Liver (tissue), 9 donors: ENCODE results near the gene RPL26. TPM values are rescaled to one million over a fixed set of nuclear protein-coding genes. Genes with fewer than 3 reads are reported as not detected.
A peak's percentile ranks its signal among the peaks of the same experiment; 100 is the strongest.

ENCODE experiments used
- DNase-seq: peaks from one replicate; pipeline ENCODE4 v3.0.0-alpha.2; 2017; ENCODE audit warnings: low spot score
- H3K27ac ChIP-seq, 2 donors: one replicate each; pipeline ENCODE4 v1.7.0; 2013; ENCODE audit warnings: inconsistent platforms in 2 of 2, low read length in 2 of 2, control low read depth in 1 of 2, low read depth in 1 of 2, mild to moderate bottlenecking in 1 of 2
- H3K27me3 ChIP-seq, 4 donors: one replicate each; pipeline versions ENCODE4 v1.6.1 to v1.7.0; 2013; ENCODE audit warnings: low read length in 3 of 4, inconsistent platforms in 1 of 4, mild to moderate bottlenecking in 1 of 4, moderate library complexity in 1 of 4; ENCODE audit not compliant: control insufficient read depth in 4 of 4, insufficient read depth in 4 of 4
- H3K36me3 ChIP-seq, 4 donors: one replicate each; pipeline versions ENCODE4 v1.6.1 to v1.7.0; 2013; ENCODE audit warnings: low read length in 3 of 4, mild to moderate bottlenecking in 3 of 4, low read depth in 1 of 4, moderate library complexity in 1 of 4; ENCODE audit not compliant: control insufficient read depth in 4 of 4, insufficient read depth in 3 of 4
- H3K4me1 ChIP-seq, 4 donors: one replicate each; pipeline versions ENCODE4 v1.6.1 to v1.7.0; 2013; ENCODE audit warnings: low read length in 3 of 4, mild to moderate bottlenecking in 3 of 4, moderate library complexity in 1 of 4; ENCODE audit not compliant: control insufficient read depth in 4 of 4, insufficient read depth in 4 of 4
- H3K4me3 ChIP-seq, 3 donors: one replicate each; pipeline versions ENCODE4 v1.6.1 to v1.7.0; 2013; ENCODE audit warnings: low read length in 3 of 3, control low read depth in 1 of 3, low read depth in 1 of 3, mild to moderate bottlenecking in 1 of 3
- H3K9ac ChIP-seq, 2 donors: one replicate each; pipeline ENCODE4 v1.7.0; 2013; ENCODE audit warnings: low read length in 2 of 2, mild to moderate bottlenecking in 2 of 2, moderate library complexity in 2 of 2, control low read depth in 1 of 2, low read depth in 1 of 2
- H3K9me3 ChIP-seq, 4 donors: one replicate each; pipeline versions ENCODE4 v1.6.1 to v1.7.0; 2013; ENCODE audit warnings: low read length in 3 of 4; ENCODE audit not compliant: control insufficient read depth in 4 of 4
- ATF3 ChIP-seq: IDR thresholded peaks from 2 replicates; pipeline ENCODE4 v1.6.1; 2016; ENCODE audit warnings: antibody characterized with exemption
- CTCF ChIP-seq: fragments of 150-350 bp; IDR thresholded peaks from 2 replicates; pipeline ENCODE4 v1.5.1; 2017; ENCODE audit warnings: improper control_type of control experiment, low read depth, low read length; ENCODE audit not compliant: missing input control
- EGR1 ChIP-seq, 2 donors: IDR thresholded peaks; 2 replicates each; pipeline ENCODE4 v1.6.1; 2016 to 2018; ENCODE audit warnings: antibody characterized with exemption in 2 of 2, low read depth in 2 of 2
- FOXA1 ChIP-seq: IDR thresholded peaks from 2 replicates; pipeline ENCODE4 v1.6.1; 2016; ENCODE audit warnings: antibody characterized with exemption
- FOXA2 ChIP-seq: IDR thresholded peaks from 2 replicates; pipeline ENCODE4 v1.6.1; 2016; ENCODE audit warnings: antibody characterized with exemption
- HNF4A ChIP-seq, 2 donors: conservative IDR thresholded peaks; 2 replicates each; pipeline ENCODE4 v1.6.1; 2016; ENCODE audit warnings: antibody characterized with exemption in 2 of 2, mild to moderate bottlenecking in 2 of 2
- JUND ChIP-seq, 2 donors: IDR thresholded peaks; 2 replicates each; pipeline ENCODE4 v1.6.1; 2016; ENCODE audit warnings: antibody characterized with exemption in 2 of 2
- MAX ChIP-seq: IDR thresholded peaks from 2 replicates; pipeline ENCODE4 v1.6.1; 2016; ENCODE audit warnings: antibody characterized with exemption
- RAD21 ChIP-seq, 2 donors: IDR thresholded peaks; 2 replicates each; pipeline ENCODE4 v1.6.1; 2016; ENCODE audit warnings: antibody characterized with exemption in 2 of 2, mild to moderate bottlenecking in 2 of 2
- SP1 ChIP-seq: IDR thresholded peaks from 2 replicates; pipeline ENCODE4 v1.6.1; 2018; ENCODE audit warnings: antibody characterized with exemption, mild to moderate bottlenecking
- TAF1 ChIP-seq: conservative IDR thresholded peaks from 2 replicates; pipeline ENCODE4 v1.6.1; 2016; ENCODE audit warnings: antibody characterized with exemption, mild to moderate bottlenecking
- YY1 ChIP-seq: IDR thresholded peaks from 2 replicates; pipeline ENCODE4 v1.6.1; 2016; ENCODE audit warnings: antibody characterized with exemption, mild to moderate bottlenecking
- ZBTB33 ChIP-seq: IDR thresholded peaks from 2 replicates; pipeline ENCODE4 v1.6.1; 2016; ENCODE audit warnings: antibody characterized with exemption
- WGBS: extraction: QIAGEN DNeasy Blood & Tissue Kit; methylation state at CpG from one replicate; pipeline ENCODE4 v1.1.7; 2013; 5-methylcytosine and 5-hydroxymethylcytosine counted together
- polyA plus RNA-seq, 2 donors: library from polyadenylated mRNA; stranded (reverse) in 1 of 2; unstranded in 1 of 2; fragments of 200-250 nt in 1 of 2; fragments of >200 nt in 1 of 2; fragmentation: Nextera tagmentation in 1 of 2; extraction: Ambion mirVana in 1 of 2; gene quantifications; one replicate each; pipeline versions ENCODE4 v1.2.1 to v1.2.3, GENCODE V29; 2013 to 2015
- total RNA-seq, 2 donors: library from RNA; depleted of rRNA; stranded (reverse); fragments of >200 nt; gene quantifications; one replicate each; pipeline ENCODE4 v1.2.3, GENCODE V29; 2014
- donor health status: healthy.
- donor health status: healthy.
- donor health status: healthy.
- donor health status: healthy.
- donor health status: healthy.

The RPL26 gene
- total and polyA plus RNA-seq, 4 donors: 309 to 1,192 (median 1,053) TPM

GRCh38 chr17:8393470-8394231, 10.7 kb upstream of the RPL26 start:
- TF ChIP-seq YY1 (no peak), ATF3 (no peak), FOXA1 (peak; percentile 27), FOXA2 (no peak), RAD21 (IDR thresholded peaks at IDR 0.05) (no peak)
- DNase-seq: no peak
- no peaks in the 10 kb centered on the region for H3K4me1 ChIP-seq
- H3K9ac ChIP-seq: no peak overlapping the region
- 54% methylated on average over 8 of the region's 8 CpGs for WGBS
- H3K4me3 ChIP-seq: no peak overlapping the region
- H3K36me3 ChIP-seq: no peaks in the 10 kb centered on the region
- no peak overlapping the region for H3K27ac ChIP-seq
- peaks cover 0 to 6% (median 2%) of the 10 kb centered on the region in 4 donors for H3K27me3 ChIP-seq
- H3K9me3 ChIP-seq: no peaks in the 10 kb centered on the region

GRCh38 chr17:8392674-8393469, 9.9 kb upstream of the RPL26 start:
- H3K9ac ChIP-seq: no peak overlapping the region
- no peak overlapping the region for H3K4me3 ChIP-seq
- peaks cover 0 to 6% (median 2%) of the 10 kb centered on the region in 4 donors for H3K27me3 ChIP-seq
- no peaks in the 10 kb centered on the region for H3K36me3 ChIP-seq
- no peaks in the 10 kb centered on the region for H3K4me1 ChIP-seq
- TF ChIP-seq ATF3 (no peak), ZBTB33 (no peak), JUND (IDR thresholded peaks at IDR 0.05) (no peak), TAF1 (no peak)
- no peak for DNase-seq
- no peak overlapping the region for H3K27ac ChIP-seq
- 81% methylated on average over 46 of the region's 46 CpGs for WGBS
- no peaks in the 10 kb centered on the region for H3K9me3 ChIP-seq

- H3K9ac ChIP-seq: no peak overlapping the region
- WGBS: 65% methylated on average over 18 of the region's 18 CpGs
- H3K27ac ChIP-seq: no peak overlapping the region
- TF ChIP-seq EGR1 (IDR thresholded peaks at IDR 0.05; ENCODE audit: low read depth in 2 of 2) (no peak), ZBTB33 (no peak), TAF1 (no peak), SP1 (no peak), CTCF (no peak), HNF4A (conservative IDR thresholded peaks at IDR 0.05) (no peak), JUND (IDR thresholded peaks at IDR 0.05) (no peak), MAX (no peak), ATF3 (no peak), RAD21 (IDR thresholded peaks at IDR 0.05) (no peak)
Observed at GRCh38 chr17:8392274-8392673, 9.3 kb upstream of the RPL26 start.

More at GRCh38 chr17:8392274-8392673, 9.3 kb upstream of the RPL26 start:
- Histone ChIP-seq H3K4me3 (no peak overlapping the region), H3K9me3 (no peaks in the 10 kb centered on the region), H3K36me3 (no peaks in the 10 kb centered on the region), H3K27me3 (peaks cover 0 to 3% (median 1%) of the 10 kb centered on the region in 4 donors), H3K4me1 (no peaks in the 10 kb centered on the region)
- no peak for DNase-seq
